Brain microvascular endothelial cell (primary cell): ENCODE results near the gene LRBA.

ENCODE experiments used
- DNase-seq: peaks from one replicate; pipeline ENCODE4 v3.0.0-alpha.2; 2020
- H3K27ac ChIP-seq: fragments of 250-450 bp; sonication (Bioruptor Pico); 2 replicates; pipeline ENCODE4 v1.5.1; 2020; ENCODE audit warnings: mild to moderate bottlenecking, moderate library complexity
- H3K27me3 ChIP-seq: fragments of 250-450 bp; sonication (Bioruptor Pico); replicated peaks from 2 replicates; pipeline ENCODE4 v1.5.1; 2020; ENCODE audit warnings: mild to moderate bottlenecking
- H3K36me3 ChIP-seq: fragments of 250-450 bp; sonication (Bioruptor Pico); replicated peaks from 2 replicates; pipeline ENCODE4 v1.5.1; 2020; ENCODE audit warnings: mild to moderate bottlenecking
- H3K4me3 ChIP-seq: 2 replicates; pipeline ENCODE4 v1.5.1; 2011; ENCODE audit warnings: low read depth, mild to moderate bottlenecking, control low read depth, low read length, moderate library complexity
- in situ Hi-C: cut with HindIII; loops from 2 replicates; pipeline ENCODE4 v1.10.0; 2017; ENCODE audit warnings: low sequenced_read_pairs, low pct_ligation_motif_present
- TF ChIP-seq, protein P1 (sequence below): IDR thresholded peaks from 2 replicates; pipeline ENCODE4 v1.5.1; 2011; ENCODE audit warnings: low read depth, mild to moderate bottlenecking, moderate library complexity, low read length, control low read depth, inconsistent platforms; ENCODE audit errors: missing control alignments

LRBA gene

DNA sequence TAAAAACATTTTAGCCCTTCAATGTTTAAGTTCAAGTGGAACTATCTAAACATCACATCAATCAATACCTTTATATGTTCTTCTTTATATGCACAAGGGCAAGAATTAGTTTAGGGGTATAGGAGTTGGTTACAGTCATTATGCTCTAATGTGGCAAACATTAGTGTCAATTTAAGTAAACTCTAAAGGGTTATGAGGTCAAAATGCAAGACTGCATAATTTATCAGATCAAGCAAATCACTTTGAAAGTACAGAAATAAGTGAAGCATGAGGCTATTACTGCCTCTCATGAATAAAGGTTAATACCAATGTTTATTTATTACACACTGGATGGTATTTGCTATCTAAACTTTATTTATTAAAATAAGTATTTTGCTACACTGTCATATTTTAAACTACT lies 373.5 kb downstream of the LRBA start:
- TF ChIP-seq, protein P1, sequence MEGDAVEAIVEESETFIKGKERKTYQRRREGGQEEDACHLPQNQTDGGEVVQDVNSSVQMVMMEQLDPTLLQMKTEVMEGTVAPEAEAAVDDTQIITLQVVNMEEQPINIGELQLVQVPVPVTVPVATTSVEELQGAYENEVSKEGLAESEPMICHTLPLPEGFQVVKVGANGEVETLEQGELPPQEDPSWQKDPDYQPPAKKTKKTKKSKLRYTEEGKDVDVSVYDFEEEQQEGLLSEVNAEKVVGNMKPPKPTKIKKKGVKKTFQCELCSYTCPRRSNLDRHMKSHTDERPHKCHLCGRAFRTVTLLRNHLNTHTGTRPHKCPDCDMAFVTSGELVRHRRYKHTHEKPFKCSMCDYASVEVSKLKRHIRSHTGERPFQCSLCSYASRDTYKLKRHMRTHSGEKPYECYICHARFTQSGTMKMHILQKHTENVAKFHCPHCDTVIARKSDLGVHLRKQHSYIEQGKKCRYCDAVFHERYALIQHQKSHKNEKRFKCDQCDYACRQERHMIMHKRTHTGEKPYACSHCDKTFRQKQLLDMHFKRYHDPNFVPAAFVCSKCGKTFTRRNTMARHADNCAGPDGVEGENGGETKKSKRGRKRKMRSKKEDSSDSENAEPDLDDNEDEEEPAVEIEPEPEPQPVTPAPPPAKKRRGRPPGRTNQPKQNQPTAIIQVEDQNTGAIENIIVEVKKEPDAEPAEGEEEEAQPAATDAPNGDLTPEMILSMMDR: no peak
- Histone ChIP-seq H3K4me3 (no peak overlapping the region), H3K36me3 (no peaks in the 10 kb centered on the region), H3K27ac (no peak overlapping the region), H3K27me3 (no peaks in the 10 kb centered on the region)
- in situ Hi-C loops: no loop called here
- DNase-seq: no peak

DNA sequence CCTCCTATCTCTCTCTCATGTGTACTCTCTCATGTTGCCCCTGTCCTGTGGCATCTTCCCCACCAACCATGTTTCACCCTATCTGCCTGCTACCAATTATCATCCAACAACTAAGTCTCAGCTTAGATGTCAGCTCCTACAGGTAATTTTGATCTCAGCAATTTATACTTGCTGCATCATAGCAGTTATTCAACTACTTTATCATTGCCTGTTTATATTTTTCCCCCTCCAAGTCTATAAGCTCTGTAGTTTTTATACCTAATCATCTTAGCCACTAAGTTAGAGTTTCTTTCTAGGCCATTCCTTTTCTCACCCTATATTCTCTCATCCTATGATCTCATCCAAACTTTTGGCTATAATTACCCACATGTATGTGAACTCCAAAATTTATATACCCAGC lies 382.4 kb downstream of the LRBA start:
- no peaks in the 10 kb centered on the region for H3K27me3 ChIP-seq
- no peaks in the 10 kb centered on the region for H3K36me3 ChIP-seq
- in situ Hi-C loops: no loop called here
- H3K27ac ChIP-seq: no peak overlapping the region
- TF ChIP-seq, protein P1: no peak
- DNase-seq: no peak
- no peak overlapping the region for H3K4me3 ChIP-seq

DNA sequence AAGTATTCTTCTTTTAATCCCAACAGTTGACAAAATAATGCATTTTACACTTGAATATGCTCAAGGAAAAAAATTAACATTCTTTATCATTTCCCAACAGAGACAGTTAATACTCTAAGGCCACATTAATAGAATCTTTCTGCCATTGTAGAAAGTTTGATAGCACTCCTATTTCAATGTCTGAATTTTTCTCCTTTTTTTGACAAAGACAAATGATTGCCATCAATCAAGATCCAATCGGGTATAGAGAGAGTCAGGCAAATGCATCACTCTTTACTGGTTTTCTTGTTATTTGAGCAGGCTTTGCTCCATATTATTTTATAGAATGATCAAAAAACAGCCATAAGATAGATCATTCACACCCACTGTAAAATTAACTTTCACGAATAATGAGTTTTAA lies 387.0 kb downstream of the LRBA start:
- H3K27ac ChIP-seq: no peak overlapping the region
- H3K36me3 ChIP-seq: no peaks in the 10 kb centered on the region
- in situ Hi-C loops: no loop called here
- no peaks in the 10 kb centered on the region for H3K27me3 ChIP-seq
- TF ChIP-seq, protein P1: no peak
- no peak for DNase-seq
- no peak overlapping the region for H3K4me3 ChIP-seq

DNA sequence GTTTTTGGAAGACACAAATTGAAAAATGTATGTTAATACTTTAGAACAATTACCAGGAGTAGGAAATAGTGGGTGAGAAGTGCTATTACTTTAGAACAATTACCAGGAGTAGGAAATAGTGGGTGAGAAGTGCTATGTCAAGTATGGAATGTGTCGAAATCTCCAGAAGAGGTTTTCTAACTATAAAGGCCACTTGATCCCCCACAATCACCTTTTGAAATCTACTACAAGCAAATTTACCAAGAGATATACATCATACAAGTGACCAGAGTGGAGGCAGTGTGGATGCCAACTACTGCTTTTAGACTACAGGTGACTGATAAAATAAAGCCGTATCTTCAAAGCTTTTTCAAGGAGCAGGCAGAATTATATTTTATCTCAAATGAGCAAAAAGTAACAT lies 390.1 kb downstream of the LRBA start:
- in situ Hi-C loops: no loop called here
- TF ChIP-seq, protein P1: no peak
- DNase-seq: no peak

DNA sequence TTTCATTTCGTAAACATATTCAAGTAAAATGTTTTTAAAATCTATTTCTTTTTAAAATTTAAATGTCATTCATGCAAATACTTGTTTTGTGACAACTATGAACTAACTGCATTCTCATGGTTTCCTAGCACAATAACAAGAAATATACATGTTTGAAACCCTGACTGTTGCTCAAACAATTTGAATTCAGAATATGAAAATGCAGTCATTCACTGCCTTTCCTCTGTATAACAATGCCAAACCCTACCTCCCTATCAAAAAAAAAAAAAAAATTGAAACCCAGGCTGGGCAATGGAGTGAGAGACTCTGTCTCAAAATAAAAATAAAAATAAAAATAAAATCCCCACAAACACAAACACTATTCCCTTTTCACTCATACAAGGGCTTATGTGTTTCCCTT lies 391.0 kb downstream of the LRBA start:
- in situ Hi-C loops: no loop called here
- Histone ChIP-seq H3K4me3 (no peak overlapping the region), H3K36me3 (no peaks in the 10 kb centered on the region), H3K27me3 (no peaks in the 10 kb centered on the region), H3K27ac (no peak overlapping the region)
- TF ChIP-seq, protein P1: no peak
- no peak for DNase-seq

More for the DNA sequence above, 390.1 kb downstream of the LRBA start:
- Histone ChIP-seq H3K27me3 (no peaks in the 10 kb centered on the region), H3K36me3 (no peaks in the 10 kb centered on the region), H3K27ac (no peak overlapping the region), H3K4me3 (no peak overlapping the region)

DNA sequence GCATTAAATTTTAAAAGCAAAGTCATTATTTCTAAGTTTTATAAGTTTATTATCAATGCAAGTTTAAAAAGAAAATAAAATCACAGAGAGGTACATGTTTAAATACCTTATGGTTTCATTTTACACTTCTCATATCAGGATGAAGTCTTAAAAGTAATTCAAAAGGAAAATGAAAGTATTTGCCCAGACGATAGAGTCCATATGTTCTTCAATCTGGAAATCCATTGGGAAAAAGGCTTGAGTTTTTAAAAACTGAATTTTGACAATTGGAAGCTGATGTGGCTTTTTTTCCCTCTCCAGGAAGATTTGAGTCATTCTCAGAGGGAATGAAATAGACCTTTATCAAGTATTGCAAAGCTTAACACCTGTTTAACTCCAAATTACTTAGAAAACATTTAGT lies 396.0 kb downstream of the LRBA start:
- H3K27ac ChIP-seq: no peak overlapping the region
- no peak for DNase-seq
- in situ Hi-C loops: no loop called here
- TF ChIP-seq, protein P1: no peak
- H3K27me3 ChIP-seq: no peaks in the 10 kb centered on the region
- no peaks in the 10 kb centered on the region for H3K36me3 ChIP-seq
- no peak overlapping the region for H3K4me3 ChIP-seq
